HFFc6 (cell line): ENCODE results near the gene ASTN2. TPM values are rescaled to one million over a fixed set of nuclear protein-coding genes. Genes with fewer than 3 reads are reported as not detected.

ENCODE experiments used
- DNase-seq: peaks from one replicate; pipeline ENCODE4 v3.0.0-alpha.2; 2018
- H3K27ac Mint-ChIP-seq: 2 replicates; pipeline ENCODE4 v1.8.0; 2020; ENCODE audit warnings: mild to moderate bottlenecking, mixed read lengths
- H3K27me3 Mint-ChIP-seq: 2 replicates; pipeline ENCODE4 v1.8.0; 2021; ENCODE audit warnings: mild to moderate bottlenecking, moderate library complexity, mixed read lengths; ENCODE audit not compliant: insufficient read depth
- H3K36me3 Mint-ChIP-seq: 2 replicates; pipeline ENCODE4 v1.8.0; 2021; ENCODE audit warnings: low read depth, mixed read lengths
- H3K4me1 Mint-ChIP-seq: 2 replicates; pipeline ENCODE4 v1.8.0; 2020; ENCODE audit warnings: low read depth, mixed read lengths
- H3K4me3 Mint-ChIP-seq: 2 replicates; pipeline ENCODE4 v1.8.0; 2020; ENCODE audit warnings: mild to moderate bottlenecking, moderate library complexity, mixed read lengths
- H3K9me3 Mint-ChIP-seq: 2 replicates; pipeline ENCODE4 v1.8.0; 2020; ENCODE audit warnings: mild to moderate bottlenecking, mixed read lengths
- total RNA-seq, 6 experiments: library from RNA; stranded (reverse); fragmentation: NEBNext Ultra II Directional; extraction: Animal tissue kit (Norgen Biotek cat#: 25700); gene quantifications; 2 replicates in 1 of 6; 3 replicates in 5 of 6; pipeline ENCODE4 v1.2.3, GENCODE V29; 2021
- TF ChIP-seq, protein P1 (sequence below): fragments of 200-600 bp; sonication (generic); IDR thresholded peaks from 2 replicates; pipeline ENCODE4 v1.5.0; 2021; ENCODE audit warnings: antibody characterized with exemption, mild to moderate bottlenecking

The ASTN2 gene
- total RNA-seq, 6 experiments from 2014 or later = 7.3 to 9.7 (median 8.3) TPM

GRCh38 chr9:117427357-117427913 lies 12.6 kb upstream of the ASTN2 start:
- Mint-ChIP-seq H3K4me1 (no peaks in the 10 kb centered on the region), H3K9me3 (peaks cover 38% of the 10 kb centered on the region), H3K27me3 (no peaks in the 10 kb centered on the region), H3K4me3 (no peak overlapping the region), H3K36me3 (no peaks in the 10 kb centered on the region), H3K27ac (no peak overlapping the region)
- TF ChIP-seq, protein P1, sequence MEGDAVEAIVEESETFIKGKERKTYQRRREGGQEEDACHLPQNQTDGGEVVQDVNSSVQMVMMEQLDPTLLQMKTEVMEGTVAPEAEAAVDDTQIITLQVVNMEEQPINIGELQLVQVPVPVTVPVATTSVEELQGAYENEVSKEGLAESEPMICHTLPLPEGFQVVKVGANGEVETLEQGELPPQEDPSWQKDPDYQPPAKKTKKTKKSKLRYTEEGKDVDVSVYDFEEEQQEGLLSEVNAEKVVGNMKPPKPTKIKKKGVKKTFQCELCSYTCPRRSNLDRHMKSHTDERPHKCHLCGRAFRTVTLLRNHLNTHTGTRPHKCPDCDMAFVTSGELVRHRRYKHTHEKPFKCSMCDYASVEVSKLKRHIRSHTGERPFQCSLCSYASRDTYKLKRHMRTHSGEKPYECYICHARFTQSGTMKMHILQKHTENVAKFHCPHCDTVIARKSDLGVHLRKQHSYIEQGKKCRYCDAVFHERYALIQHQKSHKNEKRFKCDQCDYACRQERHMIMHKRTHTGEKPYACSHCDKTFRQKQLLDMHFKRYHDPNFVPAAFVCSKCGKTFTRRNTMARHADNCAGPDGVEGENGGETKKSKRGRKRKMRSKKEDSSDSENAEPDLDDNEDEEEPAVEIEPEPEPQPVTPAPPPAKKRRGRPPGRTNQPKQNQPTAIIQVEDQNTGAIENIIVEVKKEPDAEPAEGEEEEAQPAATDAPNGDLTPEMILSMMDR = no peak
- no peak for DNase-seq

DNA sequence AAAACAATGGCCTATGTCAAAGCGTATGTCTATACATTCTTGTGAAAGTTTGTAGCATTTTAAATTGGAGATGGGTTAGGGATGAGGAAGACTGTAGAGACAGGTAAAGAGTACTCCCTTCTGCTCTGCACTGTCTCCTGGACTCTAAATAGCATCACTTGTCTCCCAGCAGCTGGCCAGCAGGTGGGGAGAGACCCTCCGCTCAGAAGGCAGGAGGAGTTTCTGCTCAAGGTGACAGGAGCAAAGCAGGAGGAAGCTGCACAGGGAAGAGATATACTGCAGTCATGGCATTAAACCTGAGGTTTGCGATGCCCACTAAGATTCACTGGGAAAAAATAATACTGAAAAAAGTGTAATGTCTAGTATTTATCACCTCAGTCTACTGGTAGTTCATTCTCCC lies 10.7 kb upstream of the ASTN2 start:
- H3K9me3 Mint-ChIP-seq = peaks cover 25% of the 10 kb centered on the region
- TF ChIP-seq, protein P1 = no peak
- no peak for DNase-seq
- H3K36me3 Mint-ChIP-seq = no peaks in the 10 kb centered on the region
- H3K4me1 Mint-ChIP-seq = no peaks in the 10 kb centered on the region
- no peak overlapping the region for H3K27ac Mint-ChIP-seq
- H3K27me3 Mint-ChIP-seq = no peaks in the 10 kb centered on the region
- H3K4me3 Mint-ChIP-seq = no peak overlapping the region

DNA sequence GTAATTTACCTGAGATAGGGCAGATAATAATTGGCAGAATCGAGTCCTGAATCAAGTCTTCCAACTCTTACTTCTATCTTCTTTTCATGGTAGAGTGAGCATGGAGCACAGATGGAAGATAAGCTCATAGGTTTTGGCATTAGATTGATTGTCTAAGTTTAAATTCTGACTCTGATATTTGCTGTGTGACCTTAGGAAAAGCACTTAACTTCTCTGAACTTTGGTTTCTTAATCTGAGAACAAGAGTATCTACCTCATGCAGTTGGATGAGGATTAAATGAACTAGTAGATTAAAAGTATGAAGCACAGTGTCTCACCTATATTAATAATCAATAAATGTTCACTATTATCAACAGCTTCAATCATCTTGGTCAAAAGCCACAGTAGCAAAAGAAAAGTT lies 9.4 kb upstream of the ASTN2 start:
- H3K9me3 Mint-ChIP-seq = peaks cover 17% of the 10 kb centered on the region
- no peaks in the 10 kb centered on the region for H3K4me1 Mint-ChIP-seq
- DNase-seq = no peak
- H3K36me3 Mint-ChIP-seq = no peaks in the 10 kb centered on the region
- TF ChIP-seq, protein P1 = no peak
- H3K27me3 Mint-ChIP-seq = no peaks in the 10 kb centered on the region
- H3K27ac Mint-ChIP-seq = no peak overlapping the region
- H3K4me3 Mint-ChIP-seq = no peak overlapping the region

DNA sequence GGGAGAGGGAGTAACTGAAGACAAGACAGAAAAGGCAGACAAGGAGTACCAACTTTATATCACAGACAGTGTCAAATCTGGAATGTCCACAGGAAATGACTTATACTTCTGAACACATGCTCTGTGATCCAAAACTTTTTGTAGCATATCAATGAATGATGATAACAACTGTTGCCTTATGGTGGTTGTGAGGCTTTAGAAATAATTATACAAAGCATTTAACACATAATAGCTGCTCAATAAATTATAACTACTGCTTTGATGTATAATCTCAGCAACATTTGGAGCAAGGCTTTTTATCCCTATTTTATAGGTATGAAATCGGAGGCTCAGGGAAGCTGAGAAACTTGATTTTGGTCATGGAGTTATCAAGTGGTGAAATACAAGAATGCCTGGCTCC lies 3.3 kb upstream of the ASTN2 start:
- H3K4me3 Mint-ChIP-seq = no peak overlapping the region
- TF ChIP-seq, protein P1 = no peak
- H3K4me1 Mint-ChIP-seq = no peaks in the 10 kb centered on the region
- no peaks in the 10 kb centered on the region for H3K36me3 Mint-ChIP-seq
- no peak overlapping the region for H3K27ac Mint-ChIP-seq
- DNase-seq = no peak
- peaks cover 2% of the 10 kb centered on the region; the same call in 1 of the 2 replicates for H3K9me3 Mint-ChIP-seq
- peaks cover 2% of the 10 kb centered on the region; the same call in 1 of the 2 replicates for H3K27me3 Mint-ChIP-seq

DNA sequence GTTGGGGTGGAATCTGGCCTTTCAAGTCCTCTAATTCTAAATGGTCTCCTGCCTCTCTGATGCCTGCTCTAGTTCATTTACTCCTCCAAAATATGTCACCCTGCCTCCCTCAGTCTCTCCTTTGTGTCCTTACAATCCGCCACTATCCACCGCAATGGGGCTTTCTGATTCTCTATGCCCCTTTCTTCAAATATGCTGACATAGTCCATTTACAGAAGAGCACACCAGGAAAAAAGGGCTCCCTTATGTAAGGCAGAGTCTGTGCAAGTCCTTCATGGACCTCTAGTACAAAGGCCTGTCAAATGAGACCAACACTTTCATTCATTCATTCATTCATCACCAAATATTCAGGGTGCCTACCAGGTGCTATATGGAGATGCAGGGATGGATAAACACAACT lies 2.0 kb upstream of the ASTN2 start:
- TF ChIP-seq, protein P1 = no peak
- H3K4me3 Mint-ChIP-seq = no peak overlapping the region
- DNase-seq = no peak
- no peak overlapping the region for H3K27ac Mint-ChIP-seq
- no peaks in the 10 kb centered on the region for H3K4me1 Mint-ChIP-seq
- H3K9me3 Mint-ChIP-seq = 0 out of 2 replicates have a peak, but pooled peaks cover 5% of the 10 kb centered on the region
- H3K36me3 Mint-ChIP-seq = no peaks in the 10 kb centered on the region
- peaks cover 2% of the 10 kb centered on the region; the same call in 1 of the 2 replicates for H3K27me3 Mint-ChIP-seq
